ENCODE results near the gene IFNAR1. TPM values are rescaled to one million over a fixed set of nuclear protein-coding genes. Genes with fewer than 3 reads are reported as not detected.

The IFNAR1 gene
- total and polyA plus RNA-seq, 4 donors = 32.5 to 63.7 (median 43.7) TPM

DNA sequence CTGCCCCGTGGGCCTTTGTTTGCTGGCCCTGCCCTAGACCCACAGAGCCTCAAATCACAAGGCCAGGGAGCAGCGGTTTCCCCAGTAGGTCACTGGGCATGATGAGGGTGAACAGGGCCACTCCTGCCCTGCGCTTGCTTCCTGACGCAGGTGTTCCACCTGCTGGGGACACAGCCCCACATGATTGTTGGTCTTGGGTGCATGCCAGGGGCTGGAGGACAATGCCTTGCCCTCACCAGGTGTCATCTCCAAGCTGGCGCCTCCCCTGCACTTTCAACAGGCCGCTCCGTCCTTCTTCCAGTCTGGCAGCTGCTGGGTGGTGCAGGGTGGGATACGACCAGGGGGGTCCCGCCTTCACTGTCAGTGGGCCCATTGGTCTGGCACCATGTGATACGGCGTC lies 34.3 kb upstream of the IFNAR1 start:
- H3K9me3 ChIP-seq (ENCODE audit: control insufficient read depth, insufficient read depth, low read length) = no peaks in the 10 kb centered on the region
- no peaks in the 10 kb centered on the region for H3K27me3 ChIP-seq (ENCODE audit: control insufficient read depth, insufficient read depth, low read length)
- no peak for DNase-seq (ENCODE audit: low read depth in 4 of 6, low spot score in 6 of 6)
- H3K4me3 ChIP-seq (ENCODE audit: low read depth, low read length) = no peak overlapping the region
- H3K4me1 ChIP-seq (ENCODE audit: control insufficient read depth, insufficient read depth, low read length) = peaks cover 3% of the 10 kb centered on the region
- WGBS (ENCODE audit: insufficient coverage) = 93% methylated on average over 11 of the region's 11 CpGs
- H3K27ac ChIP-seq (ENCODE audit: low read depth, low read length) = no peak overlapping the region
- H3K36me3 ChIP-seq (ENCODE audit: control insufficient read depth, insufficient read depth, low read length) = peaks cover 55% of the 10 kb centered on the region

DNA sequence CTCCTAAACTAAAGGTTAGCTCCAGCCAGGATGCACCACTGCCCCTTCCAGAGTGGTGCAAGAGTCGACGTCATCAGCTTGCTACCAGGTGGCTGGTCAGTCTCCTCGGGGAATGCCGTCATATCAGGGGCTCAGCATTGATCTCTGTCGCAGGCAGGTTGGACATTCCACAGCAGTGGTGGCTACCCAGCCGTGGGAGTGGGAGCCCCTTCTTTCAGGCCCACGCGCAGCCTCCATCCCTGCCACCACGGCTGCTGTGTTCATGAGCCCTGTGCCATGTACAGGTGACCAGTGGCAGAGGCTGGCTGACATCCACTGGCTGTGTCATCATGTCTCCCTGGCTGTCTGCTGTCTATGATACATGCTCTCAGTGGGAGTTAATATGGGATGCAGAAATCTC lies 33.1 kb upstream of the IFNAR1 start:
- no peak for DNase-seq (ENCODE audit: low read depth in 4 of 6, low spot score in 6 of 6)
- WGBS (ENCODE audit: insufficient coverage) = 94% methylated on average over 9 of the region's 9 CpGs
- H3K4me3 ChIP-seq (ENCODE audit: low read depth, low read length) = no peak overlapping the region
- H3K9me3 ChIP-seq (ENCODE audit: control insufficient read depth, insufficient read depth, low read length) = no peaks in the 10 kb centered on the region
- H3K27me3 ChIP-seq (ENCODE audit: control insufficient read depth, insufficient read depth, low read length) = no peaks in the 10 kb centered on the region
- no peak overlapping the region for H3K27ac ChIP-seq (ENCODE audit: low read depth, low read length)
- H3K4me1 ChIP-seq (ENCODE audit: control insufficient read depth, insufficient read depth, low read length) = no peaks in the 10 kb centered on the region
- peaks cover 54% of the 10 kb centered on the region for H3K36me3 ChIP-seq (ENCODE audit: control insufficient read depth, insufficient read depth, low read length)

DNA sequence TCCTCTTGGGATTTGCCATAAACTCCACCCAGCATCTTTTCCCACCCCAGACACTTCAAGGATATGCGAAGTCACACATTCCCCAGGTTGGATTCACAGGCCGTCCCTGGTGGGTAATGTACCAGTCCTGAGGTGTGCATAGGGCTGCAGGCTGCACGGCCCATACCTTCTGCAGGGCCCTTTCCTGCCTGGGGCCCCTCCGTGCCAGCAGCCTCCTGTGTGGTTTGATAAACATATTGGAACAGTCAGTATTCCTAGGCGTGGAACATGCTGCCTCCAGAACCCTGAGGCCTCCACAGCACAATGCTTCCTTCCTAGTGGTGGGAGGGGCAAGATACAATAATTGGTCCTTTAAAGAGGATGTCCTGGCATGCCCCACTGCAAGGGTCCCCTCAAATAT lies 32.0 kb upstream of the IFNAR1 start:
- H3K36me3 ChIP-seq (ENCODE audit: control insufficient read depth, insufficient read depth, low read length) = peaks cover 56% of the 10 kb centered on the region

DNA sequence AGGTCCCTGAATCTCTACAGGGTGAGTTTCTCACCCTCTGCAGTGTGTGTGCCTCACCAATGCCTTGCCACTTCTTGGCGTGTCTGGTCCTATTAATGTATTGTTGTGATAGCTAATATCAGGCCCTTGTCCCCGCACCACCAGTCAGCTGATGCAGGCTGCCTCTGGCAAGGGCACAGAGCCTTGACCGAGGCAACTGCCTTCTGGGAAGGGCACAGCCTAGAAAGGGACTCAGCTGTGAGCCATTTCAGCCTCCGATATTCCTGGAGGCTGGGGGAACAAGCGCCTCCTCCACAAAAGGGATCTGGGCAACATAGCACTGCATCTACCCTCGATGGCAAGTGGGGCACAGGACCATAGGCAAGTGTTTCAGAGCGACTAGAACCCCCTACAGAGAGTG lies 31.6 kb upstream of the IFNAR1 start:
- no peak overlapping the region for H3K4me3 ChIP-seq (ENCODE audit: low read depth, low read length)
- 93% methylated on average over 6 of the region's 7 CpGs for WGBS (ENCODE audit: insufficient coverage)
- DNase-seq (ENCODE audit: low read depth in 4 of 6, low spot score in 6 of 6) = no peak
- no peaks in the 10 kb centered on the region for H3K27me3 ChIP-seq (ENCODE audit: control insufficient read depth, insufficient read depth, low read length)
- no peaks in the 10 kb centered on the region for H3K9me3 ChIP-seq (ENCODE audit: control insufficient read depth, insufficient read depth, low read length)
- no peak overlapping the region for H3K27ac ChIP-seq (ENCODE audit: low read depth, low read length)
- H3K36me3 ChIP-seq (ENCODE audit: control insufficient read depth, insufficient read depth, low read length) = peaks cover 52% of the 10 kb centered on the region
- H3K4me1 ChIP-seq (ENCODE audit: control insufficient read depth, insufficient read depth, low read length) = no peaks in the 10 kb centered on the region

More for the DNA sequence above, 32.0 kb upstream of the IFNAR1 start:
- no peaks in the 10 kb centered on the region for H3K9me3 ChIP-seq (ENCODE audit: control insufficient read depth, insufficient read depth, low read length)
- no peak overlapping the region for H3K4me3 ChIP-seq (ENCODE audit: low read depth, low read length)
- no peak overlapping the region for H3K27ac ChIP-seq (ENCODE audit: low read depth, low read length)
- WGBS (ENCODE audit: insufficient coverage) = no CpG with 5 or more reads among the region's 5 CpGs
- no peaks in the 10 kb centered on the region for H3K27me3 ChIP-seq (ENCODE audit: control insufficient read depth, insufficient read depth, low read length)
- no peaks in the 10 kb centered on the region for H3K4me1 ChIP-seq (ENCODE audit: control insufficient read depth, insufficient read depth, low read length)
- no peak for DNase-seq (ENCODE audit: low read depth in 4 of 6, low spot score in 6 of 6)

DNA sequence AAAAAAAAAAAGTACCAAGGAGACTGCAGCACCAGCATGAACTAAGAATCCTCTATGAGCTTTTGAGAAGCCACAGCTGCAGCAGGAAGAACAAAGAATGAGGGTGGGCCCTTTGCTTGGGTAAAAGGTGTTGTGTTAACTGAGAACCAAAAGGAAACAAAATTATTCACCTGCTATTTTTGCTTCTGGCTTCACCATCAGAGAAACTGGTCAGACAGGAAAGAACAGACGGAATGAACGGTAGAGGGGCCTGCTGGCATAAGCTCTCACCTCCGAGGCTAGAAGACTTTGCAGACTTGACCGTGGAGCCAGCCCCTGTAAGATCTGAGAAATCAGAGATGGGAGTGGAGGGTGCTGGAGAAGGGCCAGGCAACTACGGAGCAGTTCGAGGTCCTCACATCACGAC lies 31.0 kb upstream of the IFNAR1 start:
- Histone ChIP-seq H3K36me3 (ENCODE audit: control insufficient read depth, insufficient read depth, low read length) (peaks cover 48% of the 10 kb centered on the region), H3K4me3 (ENCODE audit: low read depth, low read length) (no peak overlapping the region), H3K27me3 (ENCODE audit: control insufficient read depth, insufficient read depth, low read length) (no peaks in the 10 kb centered on the region), H3K27ac (ENCODE audit: low read depth, low read length) (no peak overlapping the region), H3K9me3 (ENCODE audit: control insufficient read depth, insufficient read depth, low read length) (no peaks in the 10 kb centered on the region), H3K4me1 (ENCODE audit: control insufficient read depth, insufficient read depth, low read length) (no peaks in the 10 kb centered on the region)
- WGBS (ENCODE audit: insufficient coverage) = 69% methylated on average over 5 of the region's 7 CpGs
- no peak for DNase-seq (ENCODE audit: low read depth in 4 of 6, low spot score in 6 of 6)

DNA sequence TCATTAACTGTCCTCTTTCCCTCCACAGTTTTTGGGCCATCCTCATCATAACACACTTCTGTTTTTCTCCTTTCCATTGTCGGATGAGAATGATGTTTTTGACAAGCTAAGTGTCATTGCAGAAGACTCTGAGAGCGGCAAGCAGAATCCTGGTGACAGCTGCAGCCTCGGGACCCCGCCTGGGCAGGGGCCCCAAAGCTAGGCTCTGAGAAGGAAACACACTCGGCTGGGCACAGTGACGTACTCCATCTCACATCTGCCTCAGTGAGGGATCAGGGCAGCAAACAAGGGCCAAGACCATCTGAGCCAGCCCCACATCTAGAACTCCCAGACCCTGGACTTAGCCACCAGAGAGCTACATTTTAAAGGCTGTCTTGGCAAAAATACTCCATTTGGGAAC lies 28.6 kb upstream of the IFNAR1 start:
- 98% methylated on average over 6 of the region's 6 CpGs for WGBS (ENCODE audit: insufficient coverage)
- Histone ChIP-seq H3K4me1 (ENCODE audit: control insufficient read depth, insufficient read depth, low read length) (no peaks in the 10 kb centered on the region), H3K4me3 (ENCODE audit: low read depth, low read length) (no peak overlapping the region), H3K36me3 (ENCODE audit: control insufficient read depth, insufficient read depth, low read length) (peaks cover 34% of the 10 kb centered on the region), H3K27me3 (ENCODE audit: control insufficient read depth, insufficient read depth, low read length) (no peaks in the 10 kb centered on the region), H3K9me3 (ENCODE audit: control insufficient read depth, insufficient read depth, low read length) (no peaks in the 10 kb centered on the region), H3K27ac (ENCODE audit: low read depth, low read length) (no peak overlapping the region)
- no peak for DNase-seq (ENCODE audit: low read depth in 4 of 6, low spot score in 6 of 6)

DNA sequence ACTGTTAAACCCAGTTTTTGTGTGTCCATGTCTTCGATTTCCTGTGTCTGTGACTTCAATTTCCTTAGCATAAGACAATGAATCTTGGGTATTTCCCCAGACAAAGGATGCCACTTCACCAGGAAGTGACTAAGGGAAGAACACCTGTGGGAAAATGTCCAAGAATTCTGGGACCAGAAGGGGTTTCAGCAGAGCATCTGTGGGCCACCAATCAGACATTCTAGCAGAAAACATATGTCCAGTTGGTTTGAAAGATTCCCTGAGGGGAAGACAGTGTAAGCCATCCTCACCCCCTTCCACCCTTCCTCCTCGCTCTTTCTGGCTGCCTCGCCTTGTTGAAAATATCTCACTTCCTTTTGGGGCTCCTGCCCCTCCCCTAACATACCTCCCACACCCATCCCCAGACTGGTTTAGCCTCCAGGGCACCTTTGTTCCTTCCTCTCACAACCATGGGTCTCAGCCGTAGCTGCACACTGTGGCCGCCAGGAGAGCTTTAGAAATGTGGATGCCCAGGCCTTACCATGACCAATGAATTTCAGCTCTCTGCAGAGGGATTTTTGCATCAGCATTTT lies 25.5 kb upstream of the IFNAR1 start:
- H3K4me3 ChIP-seq (ENCODE audit: low read depth, low read length) = no peak overlapping the region
- peaks cover 3% of the 10 kb centered on the region for H3K4me1 ChIP-seq (ENCODE audit: control insufficient read depth, insufficient read depth, low read length)
- WGBS (ENCODE audit: insufficient coverage) = 82% methylated on average over 4 of the region's 5 CpGs
- DNase-seq (ENCODE audit: low read depth in 4 of 6, low spot score in 6 of 6) = no peak
- H3K36me3 ChIP-seq (ENCODE audit: control insufficient read depth, insufficient read depth, low read length) = peaks cover 12% of the 10 kb centered on the region
- no peak overlapping the region for H3K27ac ChIP-seq (ENCODE audit: low read depth, low read length)
- no peaks in the 10 kb centered on the region for H3K9me3 ChIP-seq (ENCODE audit: control insufficient read depth, insufficient read depth, low read length)
- no peaks in the 10 kb centered on the region for H3K27me3 ChIP-seq (ENCODE audit: control insufficient read depth, insufficient read depth, low read length)

DNA sequence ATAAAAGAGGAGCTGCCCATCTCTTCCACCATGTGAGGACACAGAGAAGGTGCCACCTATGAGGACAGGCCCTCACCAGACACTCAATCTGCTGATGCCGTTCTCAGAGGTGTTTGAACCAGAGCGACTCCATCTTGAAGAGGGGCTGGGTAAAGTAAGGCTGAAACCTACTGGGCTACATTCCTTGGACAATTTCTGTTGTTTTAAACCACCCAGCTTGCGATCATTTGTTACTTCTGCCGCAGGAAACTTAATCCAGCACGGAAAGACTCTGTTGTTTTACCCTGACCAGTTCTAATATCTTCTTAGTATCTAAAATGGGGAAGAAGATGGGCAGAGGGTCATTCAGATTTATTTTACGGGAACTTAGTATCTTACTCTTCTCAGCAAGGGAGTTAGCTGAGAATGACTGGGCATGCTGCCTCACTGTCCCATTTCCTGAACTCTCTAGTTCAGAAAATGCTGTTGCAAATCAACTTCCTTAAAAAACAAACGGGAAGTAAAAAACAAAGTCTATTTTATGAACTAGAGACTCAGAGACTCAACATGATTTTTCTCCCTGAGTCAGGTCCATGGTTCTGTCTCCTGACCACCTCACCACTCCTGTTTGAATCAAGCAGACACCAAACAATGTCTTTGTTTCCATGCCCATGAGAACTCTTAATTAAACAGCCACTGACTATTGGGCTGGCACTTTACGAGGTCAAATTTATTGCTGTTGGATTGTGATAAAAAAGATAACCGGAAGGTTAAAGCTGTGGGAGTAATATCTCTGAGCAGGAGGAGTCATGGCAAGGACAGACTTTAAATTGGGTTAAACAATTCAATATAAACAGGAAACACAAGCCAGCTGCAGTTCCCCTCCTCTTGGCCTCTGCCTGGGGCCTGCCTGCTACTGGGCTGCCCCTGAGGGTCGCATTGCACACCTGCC lies 23.8 kb upstream of the IFNAR1 start:
- no peaks in the 10 kb centered on the region for H3K9me3 ChIP-seq (ENCODE audit: control insufficient read depth, insufficient read depth, low read length)
- peaks cover 9% of the 10 kb centered on the region for H3K36me3 ChIP-seq (ENCODE audit: control insufficient read depth, insufficient read depth, low read length)
- peak overlapping the region; percentile 49 for H3K27ac ChIP-seq (ENCODE audit: low read depth, low read length)
- H3K4me1 ChIP-seq (ENCODE audit: control insufficient read depth, insufficient read depth, low read length) = peaks cover 3% of the 10 kb centered on the region
- H3K4me3 ChIP-seq (ENCODE audit: low read depth, low read length) = no peak overlapping the region
- DNase-seq (ENCODE audit: low read depth in 4 of 6, low spot score in 6 of 6) = no peak
- 91% methylated on average over 4 of the region's 10 CpGs for WGBS (ENCODE audit: insufficient coverage)
- no peaks in the 10 kb centered on the region for H3K27me3 ChIP-seq (ENCODE audit: control insufficient read depth, insufficient read depth, low read length)

DNA sequence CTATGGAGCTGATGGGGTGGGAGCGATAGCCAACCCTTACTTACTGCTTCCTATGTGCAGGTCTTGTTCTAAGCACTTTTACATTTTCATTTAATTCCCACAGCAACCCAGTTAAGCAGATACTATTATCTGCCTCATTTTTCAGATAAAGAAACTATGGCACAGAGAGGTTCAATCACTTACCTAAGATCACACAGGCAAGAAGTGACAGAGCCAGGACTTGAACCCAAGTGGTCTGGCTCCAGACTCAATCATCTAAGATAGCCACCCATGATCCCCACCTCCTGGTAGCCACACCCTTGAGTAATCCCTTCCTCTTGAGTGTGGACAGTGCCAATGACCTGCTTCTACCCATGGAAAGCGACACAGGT lies 23.2 kb upstream of the IFNAR1 start:
- H3K27me3 ChIP-seq (ENCODE audit: control insufficient read depth, insufficient read depth, low read length) = no peaks in the 10 kb centered on the region
- 91% methylated on average over 1 of the region's 2 CpGs for WGBS (ENCODE audit: insufficient coverage)
- no peak for DNase-seq (ENCODE audit: low read depth in 4 of 6, low spot score in 6 of 6)
- no peak overlapping the region for H3K4me3 ChIP-seq (ENCODE audit: low read depth, low read length)
- H3K9me3 ChIP-seq (ENCODE audit: control insufficient read depth, insufficient read depth, low read length) = no peaks in the 10 kb centered on the region
- H3K4me1 ChIP-seq (ENCODE audit: control insufficient read depth, insufficient read depth, low read length) = peaks cover 3% of the 10 kb centered on the region
- peak overlapping the region; percentile 49 for H3K27ac ChIP-seq (ENCODE audit: low read depth, low read length)
- H3K36me3 ChIP-seq (ENCODE audit: control insufficient read depth, insufficient read depth, low read length) = peaks cover 2% of the 10 kb centered on the region

DNA sequence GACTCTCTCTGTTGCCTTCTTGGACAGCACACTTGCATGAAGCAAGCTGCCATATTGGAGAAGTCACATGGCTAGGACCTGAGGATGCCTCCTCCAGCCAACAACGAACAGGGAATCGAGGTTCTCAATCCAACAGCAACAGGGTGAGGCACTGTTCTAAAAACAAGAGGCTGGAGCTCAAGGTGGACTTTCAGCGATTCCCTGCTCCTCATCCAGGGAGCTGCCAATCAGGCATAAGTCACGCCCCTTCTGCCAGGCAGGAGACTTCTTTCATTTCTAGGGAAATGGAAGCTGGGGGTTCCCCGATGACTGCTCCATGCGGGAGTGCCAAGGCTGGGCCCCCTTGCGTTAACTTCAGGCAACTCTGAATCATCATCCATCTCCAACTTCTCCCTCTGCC lies 22.7 kb upstream of the IFNAR1 start:
- Histone ChIP-seq H3K27ac (ENCODE audit: low read depth, low read length) (no peak overlapping the region), H3K27me3 (ENCODE audit: control insufficient read depth, insufficient read depth, low read length) (no peaks in the 10 kb centered on the region), H3K4me1 (ENCODE audit: control insufficient read depth, insufficient read depth, low read length) (peaks cover 3% of the 10 kb centered on the region), H3K4me3 (ENCODE audit: low read depth, low read length) (no peak overlapping the region), H3K9me3 (ENCODE audit: control insufficient read depth, insufficient read depth, low read length) (no peaks in the 10 kb centered on the region), H3K36me3 (ENCODE audit: control insufficient read depth, insufficient read depth, low read length) (no peaks in the 10 kb centered on the region)
- whole genome bisulfite sequencing (ENCODE audit: insufficient coverage) = 97% methylated on average over 7 of the region's 7 CpGs
- DNase-seq (ENCODE audit: low read depth in 4 of 6, low spot score in 6 of 6) = no peak

Measured in spinal cord (tissue), 10 donors.